OCI-LY1 (cell line): ENCODE data around the gene ZBTB20.

ENCODE experiments used
- EZH2 ChIP-seq: fragments of 200-600 bp; sonication (generic), shearing (Covaris generic); IDR thresholded peaks from 2 replicates; pipeline ENCODE4 v1.8.0; 2017; ENCODE audit warnings: borderline replicate concordance, mixed run types, mild to moderate bottlenecking, antibody characterized with exemption, low read length, moderate library complexity, mixed read lengths
- TF ChIP-seq, protein P1 (sequence below): fragments of 200-600 bp; sonication (generic), shearing (Covaris generic); IDR thresholded peaks from 2 replicates; pipeline ENCODE4 v1.5.1; 2017; ENCODE audit warnings: mild to moderate bottlenecking, antibody characterized with exemption, low read length, moderate library complexity, mixed read lengths

DNA sequence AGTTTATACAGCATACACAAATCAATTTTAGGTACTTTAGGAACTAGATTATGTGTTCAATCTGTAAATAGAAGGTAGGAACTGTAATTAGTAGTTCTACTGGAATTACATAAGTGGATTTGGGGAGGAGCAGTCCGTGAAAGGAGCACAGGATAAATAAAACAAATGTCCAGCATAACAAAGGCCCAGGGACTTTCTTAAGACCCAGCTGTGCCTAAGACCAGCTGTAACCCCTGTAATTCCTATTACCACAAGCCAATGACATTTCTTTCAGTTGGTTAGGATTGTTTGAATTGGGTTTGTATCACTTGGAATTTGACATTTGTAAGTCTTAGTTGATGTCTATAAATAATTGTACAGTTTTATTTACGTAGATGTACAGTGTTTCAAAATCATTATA is 4.8 kb upstream of the ZBTB20 start:
- TF ChIP-seq, protein P1, sequence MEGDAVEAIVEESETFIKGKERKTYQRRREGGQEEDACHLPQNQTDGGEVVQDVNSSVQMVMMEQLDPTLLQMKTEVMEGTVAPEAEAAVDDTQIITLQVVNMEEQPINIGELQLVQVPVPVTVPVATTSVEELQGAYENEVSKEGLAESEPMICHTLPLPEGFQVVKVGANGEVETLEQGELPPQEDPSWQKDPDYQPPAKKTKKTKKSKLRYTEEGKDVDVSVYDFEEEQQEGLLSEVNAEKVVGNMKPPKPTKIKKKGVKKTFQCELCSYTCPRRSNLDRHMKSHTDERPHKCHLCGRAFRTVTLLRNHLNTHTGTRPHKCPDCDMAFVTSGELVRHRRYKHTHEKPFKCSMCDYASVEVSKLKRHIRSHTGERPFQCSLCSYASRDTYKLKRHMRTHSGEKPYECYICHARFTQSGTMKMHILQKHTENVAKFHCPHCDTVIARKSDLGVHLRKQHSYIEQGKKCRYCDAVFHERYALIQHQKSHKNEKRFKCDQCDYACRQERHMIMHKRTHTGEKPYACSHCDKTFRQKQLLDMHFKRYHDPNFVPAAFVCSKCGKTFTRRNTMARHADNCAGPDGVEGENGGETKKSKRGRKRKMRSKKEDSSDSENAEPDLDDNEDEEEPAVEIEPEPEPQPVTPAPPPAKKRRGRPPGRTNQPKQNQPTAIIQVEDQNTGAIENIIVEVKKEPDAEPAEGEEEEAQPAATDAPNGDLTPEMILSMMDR = no peak
- no peak for TF ChIP-seq EZH2
